CD14-positive monocyte (primary cell): ENCODE measurements around the gene GRPR. TPM values are rescaled to one million over a fixed set of nuclear protein-coding genes. Genes with fewer than 3 reads are reported as not detected.

ENCODE experiments used
- DNase-seq, 3 donors: peaks; one replicate each; pipeline ENCODE4 v3.0.0-alpha.2; 2011 to 2022
- H2AFZ ChIP-seq: 2 replicates; pipeline ENCODE4 v1.6.0; 2012; ENCODE audit warnings: mild to moderate bottlenecking, low read depth, low read length, inconsistent platforms; ENCODE audit not compliant: insufficient read depth, poor library complexity, severe bottlenecking
- H3K27ac ChIP-seq, 2 donors: 1 replicate in 1 of 2; 2 replicates in 1 of 2; pipeline ENCODE4 v1.5.1; 2012 to 2013; ENCODE audit warnings: low read length in 2 of 2, control low read depth in 1 of 2, inconsistent platforms in 1 of 2, low read depth in 1 of 2, mild to moderate bottlenecking in 1 of 2
- H3K27me3 ChIP-seq, 2 donors: one replicate each; pipeline versions ENCODE4 v1.6.0 to v1.6.1; 2011 to 2013; ENCODE audit warnings: low read length in 2 of 2; ENCODE audit not compliant: control insufficient read depth in 2 of 2, insufficient read depth in 2 of 2
- H3K36me3 ChIP-seq, 2 donors: replicated peaks in 1 of 2; 1 replicate in 1 of 2; 2 replicates in 1 of 2; pipeline versions ENCODE4 v1.5.1 to v1.6.1; 2012 to 2013; ENCODE audit warnings: low read length in 2 of 2, control low read depth in 1 of 2, inconsistent platforms in 1 of 2, mild to moderate bottlenecking in 1 of 2; ENCODE audit not compliant: insufficient read depth in 2 of 2, control insufficient read depth in 1 of 2
- H3K4me1 ChIP-seq, 2 donors: 1 replicate in 1 of 2; 2 replicates in 1 of 2; pipeline versions ENCODE4 v1.5.1 to v1.6.1; 2012 to 2013; ENCODE audit warnings: low read length in 2 of 2, control low read depth in 1 of 2, inconsistent platforms in 1 of 2, mild to moderate bottlenecking in 1 of 2, moderate library complexity in 1 of 2; ENCODE audit not compliant: insufficient read depth in 2 of 2, control insufficient read depth in 1 of 2
- H3K4me2 ChIP-seq: replicated peaks from 2 replicates; pipeline ENCODE3; 2012; ENCODE audit warnings: low read length, moderate library complexity, mild to moderate bottlenecking; ENCODE audit not compliant: poor library complexity, severe bottlenecking; ENCODE audit errors: extremely low read depth
- H3K4me3 ChIP-seq, 3 experiments: fragments of 200-600 bp in 1 of 3; sonication (generic) in 1 of 3; replicated peaks in 1 of 3; 1 replicate in 2 of 3; 2 replicates in 1 of 3; pipeline ENCODE4 v1.5.1; 2011 to 2013; ENCODE audit warnings: low read length in 3 of 3, mild to moderate bottlenecking in 3 of 3, control low read depth in 2 of 3, low read depth in 2 of 3, inconsistent platforms in 1 of 3, moderate library complexity in 1 of 3
- H3K79me2 ChIP-seq: 2 replicates; pipeline ENCODE4 v1.6.0; 2012; ENCODE audit warnings: mild to moderate bottlenecking, control low read depth, inconsistent platforms, low read length, moderate library complexity; ENCODE audit not compliant: insufficient read depth
- H3K9ac ChIP-seq: 2 replicates; pipeline ENCODE4 v1.6.0; 2017; ENCODE audit warnings: low read length, mild to moderate bottlenecking; ENCODE audit not compliant: insufficient read depth, poor library complexity, severe bottlenecking
- H3K9me3 ChIP-seq, 2 donors: replicated peaks in 1 of 2; 1 replicate in 1 of 2; 2 replicates in 1 of 2; pipeline versions ENCODE4 v1.5.1 to v1.6.1; 2012 to 2013; ENCODE audit warnings: low read length in 2 of 2, control low read depth in 1 of 2; ENCODE audit not compliant: control insufficient read depth in 1 of 2, insufficient read depth in 1 of 2
- H4K20me1 ChIP-seq: 2 replicates; pipeline ENCODE4 v1.6.0; 2012; ENCODE audit warnings: mild to moderate bottlenecking, low read length, control low read depth, moderate library complexity; ENCODE audit not compliant: insufficient read depth
- H3K27ac Mint-ChIP-seq, 7 donors: one replicate each; pipeline ENCODE4 v1.8.0; 2020; ENCODE audit warnings: mild to moderate bottlenecking in 7 of 7, mixed read lengths in 7 of 7, moderate library complexity in 6 of 7, inconsistent platforms in 2 of 7
- H3K27me3 Mint-ChIP-seq, 3 donors: one replicate each; pipeline ENCODE4 v1.8.0; 2021 to 2022; ENCODE audit warnings: low read depth in 3 of 3, mild to moderate bottlenecking in 3 of 3, mixed read lengths in 3 of 3, moderate library complexity in 3 of 3, inconsistent platforms in 1 of 3
- H3K36me3 Mint-ChIP-seq, 2 donors: one replicate each; pipeline ENCODE4 v1.8.0; 2020; ENCODE audit warnings: mixed read lengths in 2 of 2, inconsistent platforms in 1 of 2, mild to moderate bottlenecking in 1 of 2
- H3K4me1 Mint-ChIP-seq: one replicate; pipeline ENCODE4 v1.8.0; 2020; ENCODE audit warnings: mild to moderate bottlenecking, mixed read lengths
- H3K4me3 Mint-ChIP-seq, 2 donors: one replicate each; pipeline ENCODE4 v1.8.0; 2020; ENCODE audit warnings: mild to moderate bottlenecking in 2 of 2, mixed read lengths in 2 of 2, moderate library complexity in 1 of 2
- H3K9me3 Mint-ChIP-seq, 7 donors: one replicate each; pipeline ENCODE4 v1.8.0; 2020 to 2022; ENCODE audit warnings: mixed read lengths in 7 of 7, mild to moderate bottlenecking in 6 of 7, moderate library complexity in 6 of 7, inconsistent platforms in 2 of 7
- WGBS: methylation state at CpG from one replicate; pipeline ENCODE4 v1.1.5; 2013; ENCODE audit warnings: missing lambda C conversion rate; ENCODE audit not compliant: insufficient coverage; 5-methylcytosine and 5-hydroxymethylcytosine counted together
- intact Hi-C, 2 donors: fragments of 100-400 bp; cut with micrococcal nuclease; formaldehyde crosslinking; loops; one replicate each; pipeline versions ENCODE4 v1.15.0 to v1.15.1; 2023
- polyA plus RNA-seq, 3 donors: library from polyadenylated mRNA; depleted of rRNA in 1 of 3; unstranded in 2 of 3; stranded (reverse) in 1 of 3; fragments of 300-500 nt in 2 of 3; fragments of >200 nt in 1 of 3; fragmentation: Illumina TruSeq in 2 of 3; gene quantifications; 1 replicate in 2 of 3; 2 replicates in 1 of 3; pipeline ENCODE4 v1.2.3, GENCODE V29; 2012 to 2021
- TF ChIP-seq, protein P1 (sequence below): fragments of 200-600 bp; IDR thresholded peaks from one replicate; pipeline ENCODE4 v1.8.0; 2022; ENCODE audit warnings: antibody characterized with exemption, mild to moderate bottlenecking

GRPR gene
- polyA plus RNA-seq, 3 donors: 0.35 to 0.55 (median 0.46) TPM

GRCh38 chrX:16185725-16186136 is 62.4 kb downstream of the GRPR start:
- Mint-ChIP-seq H3K27ac (peak overlapping the region in 6 of 7 donors; percentile 34 to 82 (median 75)), H3K4me3 (no peak overlapping the region), H3K9me3 (peaks cover 0 to 12% (median 4%) of the 10 kb centered on the region in 7 donors), H3K27me3 (peaks cover 2 to 26% (median 3%) of the 10 kb centered on the region in 3 donors), H3K36me3 (no peaks in the 10 kb centered on the region), H3K4me1 (peaks cover 19% of the 10 kb centered on the region)
- Histone ChIP-seq H4K20me1 (no peaks in the 10 kb centered on the region), H3K79me2 (no peaks in the 10 kb centered on the region), H3K27ac (no peak overlapping the region), H3K9ac (no peak overlapping the region), H3K27me3 (peaks cover 0 to 30% of the 10 kb centered on the region in 2 donors), H3K4me1 (peaks cover 15 to 16% of the 10 kb centered on the region in 2 donors), H3K4me2 (no peak overlapping the region), H2AFZ (peak overlapping the region; percentile 24), H3K4me3 (peak overlapping the region in 1 of 3 experiments; percentile 10), H3K9me3 (no peaks in the 10 kb centered on the region), H3K36me3 (no peaks in the 10 kb centered on the region)
- intact Hi-C loops: no loop called here
- TF ChIP-seq, protein P1, sequence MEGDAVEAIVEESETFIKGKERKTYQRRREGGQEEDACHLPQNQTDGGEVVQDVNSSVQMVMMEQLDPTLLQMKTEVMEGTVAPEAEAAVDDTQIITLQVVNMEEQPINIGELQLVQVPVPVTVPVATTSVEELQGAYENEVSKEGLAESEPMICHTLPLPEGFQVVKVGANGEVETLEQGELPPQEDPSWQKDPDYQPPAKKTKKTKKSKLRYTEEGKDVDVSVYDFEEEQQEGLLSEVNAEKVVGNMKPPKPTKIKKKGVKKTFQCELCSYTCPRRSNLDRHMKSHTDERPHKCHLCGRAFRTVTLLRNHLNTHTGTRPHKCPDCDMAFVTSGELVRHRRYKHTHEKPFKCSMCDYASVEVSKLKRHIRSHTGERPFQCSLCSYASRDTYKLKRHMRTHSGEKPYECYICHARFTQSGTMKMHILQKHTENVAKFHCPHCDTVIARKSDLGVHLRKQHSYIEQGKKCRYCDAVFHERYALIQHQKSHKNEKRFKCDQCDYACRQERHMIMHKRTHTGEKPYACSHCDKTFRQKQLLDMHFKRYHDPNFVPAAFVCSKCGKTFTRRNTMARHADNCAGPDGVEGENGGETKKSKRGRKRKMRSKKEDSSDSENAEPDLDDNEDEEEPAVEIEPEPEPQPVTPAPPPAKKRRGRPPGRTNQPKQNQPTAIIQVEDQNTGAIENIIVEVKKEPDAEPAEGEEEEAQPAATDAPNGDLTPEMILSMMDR: no peak
- no CpG with 5 or more reads among the region's 2 CpGs for WGBS
- DNase-seq: peak; percentile 57 to 77 (median 71)

DNA sequence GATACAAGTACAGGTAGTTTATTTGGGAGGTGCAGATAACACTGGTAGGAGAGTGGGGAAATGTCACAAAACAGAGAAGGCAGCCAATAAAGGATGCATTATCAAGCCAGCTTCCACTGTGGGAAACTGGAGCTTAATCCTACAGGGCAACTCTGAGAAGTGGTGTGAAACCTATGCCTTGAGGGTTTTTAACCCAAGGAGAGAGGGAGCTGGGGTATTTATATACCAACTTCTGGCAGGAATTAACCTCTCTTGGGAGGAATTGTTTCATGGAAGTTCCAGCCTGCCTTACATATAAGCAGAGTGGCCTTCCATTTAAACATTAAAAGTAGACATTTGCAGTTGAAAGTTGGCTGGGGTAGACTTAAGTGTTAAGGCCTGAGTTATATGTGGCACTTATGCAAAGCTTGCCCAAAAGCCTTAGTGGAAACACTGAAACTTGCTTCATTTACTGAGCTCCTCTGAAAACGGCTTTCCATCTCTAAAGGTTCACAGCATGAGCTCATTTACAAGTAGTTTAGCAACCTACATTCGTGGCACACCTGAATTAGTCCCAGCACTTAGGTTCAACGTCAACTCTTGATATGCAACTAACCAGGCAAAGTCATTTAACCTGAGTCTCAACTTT is 63.1 kb downstream of the GRPR start:
- WGBS: 100% methylated on average over 1 of the region's 3 CpGs
- H3K36me3 ChIP-seq: no peaks in the 10 kb centered on the region
- peaks cover 0 to 3% of the 10 kb centered on the region in 2 donors for H3K36me3 Mint-ChIP-seq

More for the DNA sequence above, 63.1 kb downstream of the GRPR start:
- intact Hi-C loops: no loop called here
- DNase-seq: no peak
- peaks cover 14% of the 10 kb centered on the region for H3K4me1 Mint-ChIP-seq
- Histone ChIP-seq H3K9me3 (no peaks in the 10 kb centered on the region), H3K9ac (no peak overlapping the region), H2AFZ (no peak overlapping the region), H3K27ac (no peak overlapping the region), H3K4me1 (peaks cover 15 to 16% of the 10 kb centered on the region in 2 donors), H3K4me3 (no peak overlapping the region), H4K20me1 (no peaks in the 10 kb centered on the region), H3K4me2 (no peak overlapping the region), H3K27me3 (peaks cover 0 to 31% of the 10 kb centered on the region in 2 donors), H3K79me2 (no peaks in the 10 kb centered on the region)
- peak overlapping the region in 3 of 7 donors; percentile 34 to 82 (median 56) for H3K27ac Mint-ChIP-seq
- TF ChIP-seq, protein P1: no peak
- peaks cover 2 to 30% (median 3%) of the 10 kb centered on the region in 3 donors for H3K27me3 Mint-ChIP-seq
- H3K4me3 Mint-ChIP-seq: no peak overlapping the region
- peaks cover 0 to 12% (median 4%) of the 10 kb centered on the region in 7 donors for H3K9me3 Mint-ChIP-seq
